HUES6 (cell line): Measurements from ENCODE around the gene CAPG.

Experiments
- H3K27ac ChIP-seq: 2 replicates; pipeline ENCODE4 v1.7.0; 2013; ENCODE audit warnings: low read depth, mild to moderate bottlenecking, low read length, inconsistent platforms
- H3K27me3 ChIP-seq: 2 replicates; pipeline ENCODE4 v1.6.1; 2013; ENCODE audit warnings: low read length; ENCODE audit not compliant: control insufficient read depth, insufficient read depth
- H3K36me3 ChIP-seq: 2 replicates; pipeline ENCODE4 v1.6.1; 2013; ENCODE audit warnings: low read length; ENCODE audit not compliant: control insufficient read depth, insufficient read depth
- H3K4me1 ChIP-seq: 2 replicates; pipeline ENCODE4 v1.6.1; 2013; ENCODE audit warnings: low read length; ENCODE audit not compliant: control insufficient read depth, insufficient read depth
- H3K4me3 ChIP-seq: 2 replicates; pipeline ENCODE4 v1.5.1; 2013; ENCODE audit warnings: low read depth, low read length
- H3K9ac ChIP-seq: one replicate; pipeline ENCODE4 v1.6.1; 2013; ENCODE audit warnings: mild to moderate bottlenecking, low read length
- H3K9me3 ChIP-seq: 2 replicates; pipeline ENCODE4 v1.6.1; 2013; ENCODE audit warnings: low read depth, low read length; ENCODE audit not compliant: control insufficient read depth, insufficient read depth

The CAPG gene, protein sequence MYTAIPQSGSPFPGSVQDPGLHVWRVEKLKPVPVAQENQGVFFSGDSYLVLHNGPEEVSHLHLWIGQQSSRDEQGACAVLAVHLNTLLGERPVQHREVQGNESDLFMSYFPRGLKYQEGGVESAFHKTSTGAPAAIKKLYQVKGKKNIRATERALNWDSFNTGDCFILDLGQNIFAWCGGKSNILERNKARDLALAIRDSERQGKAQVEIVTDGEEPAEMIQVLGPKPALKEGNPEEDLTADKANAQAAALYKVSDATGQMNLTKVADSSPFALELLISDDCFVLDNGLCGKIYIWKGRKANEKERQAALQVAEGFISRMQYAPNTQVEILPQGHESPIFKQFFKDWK

DNA sequence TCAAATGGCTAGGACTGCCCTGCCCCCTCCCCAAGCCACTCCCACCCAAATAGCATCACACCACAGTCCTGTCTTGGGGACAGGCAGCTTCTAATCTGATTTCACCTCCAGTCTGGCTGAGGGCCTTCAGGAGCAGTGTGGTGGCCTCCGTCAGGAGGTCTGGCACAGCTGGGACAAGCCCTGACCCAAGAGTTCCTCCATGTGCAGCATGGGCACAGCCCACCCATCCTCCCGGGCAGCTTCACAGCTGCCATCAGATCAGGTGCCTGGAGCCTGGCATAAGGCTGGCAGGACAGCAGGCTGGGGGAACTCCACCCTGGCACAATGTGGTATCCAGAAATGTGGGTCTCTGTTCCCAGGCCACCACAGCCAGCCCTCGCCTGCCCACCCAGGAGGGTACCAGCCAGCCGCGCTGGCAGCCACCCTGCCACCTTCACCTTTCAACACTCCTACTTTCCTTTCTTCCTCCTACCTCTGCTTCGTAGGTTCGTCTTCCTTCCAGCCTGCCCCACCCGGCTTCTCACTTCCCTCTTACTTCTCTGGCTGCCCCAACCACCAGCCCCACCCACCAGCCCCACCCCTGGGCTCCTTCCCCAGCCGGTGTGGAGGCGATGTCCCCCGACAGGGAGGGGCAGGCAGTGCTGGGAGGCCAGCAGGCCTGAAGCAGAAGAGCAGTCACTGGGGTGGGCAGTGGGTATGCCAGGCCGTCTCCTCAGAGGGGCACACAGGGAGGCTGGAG, at the start of gene CAPG:
Gene CAPG (minus strand): TSS at position 522 of the 739 bp plus-strand sequence. CDS start 8,221 bp downstream, outside the sequence.
- Histone ChIP-seq H3K36me3 (no peaks in the 10 kb centered on the region), H3K27me3 (no peaks in the 10 kb centered on the region), H3K9ac (peak within 1 kb of the TSS; percentile 55), H3K4me3 (peak within 1 kb of the TSS; percentile 44), H3K27ac (peak within 1 kb of the TSS; percentile 6; the same call in 1 of the 2 replicates), H3K9me3 (no peaks in the 10 kb centered on the region), H3K4me1 (peaks cover 47% of the 10 kb centered on the region)

DNA sequence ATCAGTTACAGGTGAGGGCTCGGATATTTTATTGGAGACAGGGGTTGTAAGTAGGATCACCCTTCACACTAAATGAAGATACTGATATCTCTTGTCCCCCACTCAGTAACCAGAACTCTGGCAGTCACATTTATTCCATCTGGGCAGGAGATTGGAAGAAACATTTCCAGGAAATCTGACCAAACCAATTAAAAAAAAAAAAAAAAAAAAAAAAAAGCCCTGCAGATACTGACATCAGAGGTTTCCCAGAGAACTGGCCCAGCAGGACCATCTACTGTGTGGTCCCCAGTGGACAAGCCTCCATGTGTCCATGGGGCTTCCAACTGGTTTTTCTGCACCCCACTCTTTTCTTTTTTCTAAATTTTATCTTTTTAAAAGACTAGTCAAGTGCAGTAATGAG, 49.6 kb upstream of the CAPG start:
- Histone ChIP-seq H3K9ac (peak overlapping the region; percentile 56), H3K4me3 (no peak overlapping the region), H3K27me3 (no peaks in the 10 kb centered on the region), H3K27ac (peak overlapping the region; percentile 51; the same call in 1 of the 2 replicates), H3K9me3 (no peaks in the 10 kb centered on the region), H3K36me3 (no peaks in the 10 kb centered on the region), H3K4me1 (peaks cover 45% of the 10 kb centered on the region)

DNA sequence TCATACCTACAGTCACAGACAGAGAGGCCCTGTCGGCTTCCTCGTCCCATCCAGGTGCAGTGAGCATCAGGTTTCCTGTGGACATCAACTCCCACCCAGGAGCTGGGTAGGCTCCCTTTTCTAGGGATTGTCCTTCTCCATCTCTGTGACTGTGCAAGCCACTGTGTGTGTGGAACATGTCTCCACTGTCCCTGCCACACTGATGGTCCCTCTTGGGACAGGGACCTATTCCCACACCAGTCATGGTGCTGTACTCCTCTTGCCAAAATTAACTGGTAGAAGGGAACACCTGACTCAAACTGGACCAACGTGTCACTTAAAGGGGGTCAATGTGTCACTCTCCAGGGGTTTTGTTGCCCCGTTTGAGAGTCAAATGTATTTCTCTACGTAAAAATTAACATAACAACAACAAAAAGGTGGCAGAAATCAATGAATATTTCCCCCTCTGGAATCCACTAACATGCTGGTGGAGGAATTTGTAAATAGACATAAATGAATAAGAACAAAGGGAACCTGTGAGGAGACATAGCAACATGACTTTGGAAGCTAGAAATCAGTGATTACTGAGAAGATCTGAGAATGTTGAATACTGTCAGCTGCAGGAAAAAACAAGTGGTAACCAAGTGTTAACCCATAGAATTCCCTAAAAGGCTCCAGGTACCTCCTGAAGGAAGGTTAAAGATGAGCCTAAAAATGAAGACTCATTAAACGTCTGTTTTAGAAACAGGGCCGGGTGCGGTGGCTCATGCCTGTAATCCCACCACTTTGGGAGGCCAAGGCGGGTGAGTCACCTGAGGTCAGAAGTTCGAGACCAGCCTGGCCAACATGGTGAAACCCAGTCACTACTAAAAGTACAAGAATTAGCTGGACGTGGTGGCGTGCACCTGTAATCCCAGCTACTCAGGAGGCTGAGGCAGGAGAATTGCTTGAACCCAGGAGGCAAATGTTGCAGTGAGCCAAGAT, 48.7 kb upstream of the CAPG start:
- Histone ChIP-seq H3K4me3 (0 out of 2 replicates have a peak overlapping the region, but pooled peaks have one; percentile 1), H3K4me1 (peaks cover 45% of the 10 kb centered on the region), H3K36me3 (no peaks in the 10 kb centered on the region), H3K9ac (peak overlapping the region; percentile 58), H3K27ac (peak overlapping the region; percentile 51), H3K27me3 (no peaks in the 10 kb centered on the region), H3K9me3 (no peaks in the 10 kb centered on the region)

DNA sequence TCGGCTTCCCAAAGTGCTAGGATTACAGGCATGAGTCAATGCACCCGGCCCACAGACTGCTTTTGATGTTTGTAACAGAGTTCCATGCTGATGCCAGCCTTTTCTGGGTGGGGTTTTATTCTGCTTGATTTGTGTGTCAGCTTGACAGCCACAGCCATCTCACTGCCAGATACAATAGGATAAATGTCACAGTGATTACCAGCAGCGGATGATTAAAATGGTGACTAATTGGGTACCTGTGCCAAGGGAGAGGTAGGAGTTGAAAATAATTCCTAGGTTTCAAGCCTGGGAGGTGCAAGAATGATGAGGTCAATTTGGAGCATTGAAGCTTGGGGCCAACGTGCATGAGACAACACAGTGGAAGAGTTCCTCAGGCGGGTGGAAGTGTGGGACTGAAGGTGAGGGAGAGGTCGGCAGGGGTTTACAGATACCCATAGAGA, 47.7 kb upstream of the CAPG start:
- Histone ChIP-seq H3K9me3 (no peaks in the 10 kb centered on the region), H3K27ac (peak overlapping the region; percentile 16; the same call in 1 of the 2 replicates), H3K36me3 (no peaks in the 10 kb centered on the region), H3K9ac (no peak overlapping the region), H3K4me3 (no peak overlapping the region), H3K4me1 (peaks cover 45% of the 10 kb centered on the region), H3K27me3 (no peaks in the 10 kb centered on the region)

DNA sequence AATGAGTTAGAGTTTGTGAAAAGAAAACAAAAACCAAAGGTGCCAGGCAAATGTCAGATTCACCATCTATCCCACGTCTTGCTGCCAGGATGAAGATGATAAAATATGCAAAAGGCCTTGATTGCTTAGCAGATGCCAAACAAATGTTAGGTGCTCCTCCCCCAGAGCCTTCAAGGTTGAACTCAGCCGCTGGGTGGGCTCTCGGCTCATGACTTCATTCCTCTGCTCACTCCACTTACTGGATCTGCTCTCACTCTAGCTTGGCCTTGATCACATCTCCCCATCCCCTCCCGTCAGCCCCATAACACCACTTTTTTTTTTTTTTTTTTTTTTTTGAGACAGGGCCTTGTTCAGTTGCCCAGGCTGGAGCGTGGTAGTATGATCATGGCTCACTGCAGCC, 46.9 kb upstream of the CAPG start:
- Histone ChIP-seq H3K36me3 (no peaks in the 10 kb centered on the region), H3K4me3 (no peak overlapping the region), H3K27me3 (no peaks in the 10 kb centered on the region), H3K9ac (no peak overlapping the region), H3K27ac (no peak overlapping the region), H3K9me3 (no peaks in the 10 kb centered on the region), H3K4me1 (peaks cover 45% of the 10 kb centered on the region)

DNA sequence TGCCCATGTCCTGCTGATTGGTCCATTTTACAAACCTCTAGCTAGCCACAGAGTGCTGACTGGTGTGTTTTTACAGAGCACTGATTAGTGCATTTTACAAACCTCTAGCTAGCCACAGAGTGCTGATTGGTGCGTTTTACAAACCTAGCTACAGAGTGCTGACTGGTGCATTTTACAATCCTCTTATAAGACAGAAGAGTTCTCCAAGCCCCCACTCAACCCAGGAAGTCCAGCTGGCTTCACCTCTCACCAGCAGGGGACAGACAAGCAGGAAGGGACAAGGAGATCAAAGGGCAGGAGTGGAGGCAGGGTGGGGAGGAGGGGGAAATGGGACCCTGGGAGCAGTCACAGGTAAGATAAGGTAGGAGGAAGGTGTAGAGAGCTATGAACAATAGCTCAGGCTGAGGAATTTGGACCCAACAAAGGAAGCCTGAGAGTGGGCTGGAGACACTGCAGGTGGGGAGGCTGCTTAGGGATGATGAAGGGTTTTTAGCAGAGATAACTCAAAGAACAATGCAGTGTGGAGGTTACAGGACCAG, 45.5 kb upstream of the CAPG start:
- Histone ChIP-seq H3K4me1 (peaks cover 45% of the 10 kb centered on the region), H3K27ac (no peak overlapping the region), H3K36me3 (no peaks in the 10 kb centered on the region), H3K4me3 (no peak overlapping the region; the same call in 1 of the 2 replicates), H3K9me3 (no peaks in the 10 kb centered on the region), H3K27me3 (no peaks in the 10 kb centered on the region), H3K9ac (peak overlapping the region; percentile 30)

DNA sequence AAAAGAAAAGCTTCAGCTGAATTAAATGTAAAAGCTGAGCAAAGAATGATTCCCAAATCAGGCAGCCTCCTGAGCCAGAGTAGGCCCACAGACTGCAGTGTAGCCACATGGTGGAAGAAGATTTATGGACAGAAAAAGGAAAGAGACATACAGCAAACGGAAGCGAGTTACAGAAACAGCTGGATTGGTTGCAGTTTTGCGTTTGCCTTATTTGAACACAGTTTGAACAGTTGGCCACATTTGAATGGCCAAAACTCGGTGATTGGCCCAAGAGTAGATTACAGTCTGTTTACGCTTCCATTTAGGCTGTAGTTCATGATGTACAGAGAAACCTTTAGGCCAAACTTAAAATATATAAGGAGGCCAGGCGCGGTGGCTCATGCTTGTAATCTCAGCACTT, 43.4 kb upstream of the CAPG start:
- Histone ChIP-seq H3K36me3 (no peaks in the 10 kb centered on the region), H3K4me3 (no peak overlapping the region), H3K27me3 (no peaks in the 10 kb centered on the region), H3K4me1 (peaks cover 29% of the 10 kb centered on the region), H3K9me3 (no peaks in the 10 kb centered on the region), H3K27ac (no peak overlapping the region), H3K9ac (no peak overlapping the region)

DNA sequence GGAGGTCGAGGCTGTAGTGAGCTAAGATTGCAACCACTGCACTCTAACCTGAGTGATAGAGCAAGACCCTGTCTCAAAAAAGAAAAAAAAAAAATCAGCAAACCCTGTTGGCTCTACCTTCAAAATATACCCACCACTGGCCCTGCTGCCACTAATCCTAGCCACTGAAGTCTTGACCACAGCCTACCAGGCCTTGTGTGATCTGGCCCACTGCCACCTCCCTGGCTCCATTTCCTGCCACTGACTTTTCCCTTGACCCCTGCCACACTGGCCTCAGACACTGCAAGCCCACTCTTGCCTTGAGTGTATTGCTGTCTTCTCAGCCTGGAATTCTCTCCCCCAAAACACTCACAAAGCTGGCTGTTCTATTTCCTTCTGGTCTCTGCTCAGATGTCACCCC, 42.1 kb upstream of the CAPG start:
- no peaks in the 10 kb centered on the region for H3K9me3 ChIP-seq
- no peaks in the 10 kb centered on the region for H3K36me3 ChIP-seq
- no peak overlapping the region for H3K4me3 ChIP-seq
- no peaks in the 10 kb centered on the region for H3K27me3 ChIP-seq
- H3K27ac ChIP-seq = no peak overlapping the region
- peaks cover 17% of the 10 kb centered on the region for H3K4me1 ChIP-seq
- H3K9ac ChIP-seq = no peak overlapping the region

DNA sequence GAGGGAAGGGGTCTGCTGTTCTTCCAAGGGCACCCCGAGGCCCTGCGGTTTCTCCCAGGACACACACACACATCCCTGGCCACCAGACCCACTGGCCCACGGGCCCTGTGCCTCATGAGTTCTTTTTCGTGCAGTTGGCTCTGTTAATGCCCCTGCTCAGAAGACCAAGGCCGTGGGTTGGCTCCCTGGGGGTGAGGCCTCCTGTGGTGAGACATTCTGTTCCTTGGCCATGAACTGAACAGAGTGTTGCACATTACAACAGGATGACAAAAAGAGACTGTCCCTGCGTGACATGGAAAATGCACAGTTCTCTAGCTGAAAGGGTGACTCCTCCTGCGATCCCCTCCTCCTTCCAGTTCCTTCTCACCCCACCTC, 39.0 kb upstream of the CAPG start:
- Histone ChIP-seq H3K4me1 (no peaks in the 10 kb centered on the region; the same call in none of the 2 replicates), H3K9ac (no peak overlapping the region), H3K4me3 (no peak overlapping the region), H3K27me3 (no peaks in the 10 kb centered on the region), H3K9me3 (no peaks in the 10 kb centered on the region), H3K27ac (no peak overlapping the region), H3K36me3 (no peaks in the 10 kb centered on the region)

DNA sequence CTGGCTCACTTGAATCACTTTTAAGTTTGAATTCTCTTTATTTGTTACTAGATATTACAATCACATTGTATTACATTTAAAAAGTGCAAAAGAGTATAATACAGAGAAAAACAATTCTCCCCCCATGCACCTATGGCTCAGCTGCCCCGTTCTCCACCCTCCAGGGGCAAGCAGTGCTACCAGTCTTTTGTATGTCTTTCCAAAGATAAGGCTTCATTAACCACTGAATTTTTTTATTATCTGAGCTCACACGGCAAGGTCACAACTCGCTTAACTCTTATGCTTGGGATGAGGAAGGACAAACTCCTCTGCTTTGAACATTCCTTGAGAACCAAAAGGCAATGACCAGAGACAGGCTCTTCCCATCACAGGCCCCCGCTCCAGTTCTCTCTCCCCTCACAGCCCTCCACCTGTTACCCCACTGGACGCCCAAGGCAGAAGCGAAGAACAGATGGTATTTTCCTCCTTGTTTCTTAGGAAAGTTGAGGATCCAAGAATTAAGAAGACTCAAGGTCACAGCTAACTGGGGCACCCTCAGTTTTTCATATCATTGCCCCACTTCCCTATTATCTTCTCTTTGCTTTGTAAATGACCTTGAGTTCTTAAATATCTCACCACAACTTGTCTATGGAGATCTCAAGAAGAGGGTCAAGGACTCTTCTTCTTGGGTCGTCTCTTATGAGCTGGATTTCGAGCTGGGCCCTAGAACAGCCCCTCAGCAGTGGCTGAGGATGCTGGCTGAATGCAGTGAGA, 38.5 kb upstream of the CAPG start:
- H3K36me3 ChIP-seq = no peaks in the 10 kb centered on the region
- no peak overlapping the region for H3K27ac ChIP-seq
- H3K27me3 ChIP-seq = no peaks in the 10 kb centered on the region
- H3K4me1 ChIP-seq = no peaks in the 10 kb centered on the region; the same call in none of the 2 replicates
- H3K9ac ChIP-seq = no peak overlapping the region
- no peak overlapping the region for H3K4me3 ChIP-seq
- H3K9me3 ChIP-seq = no peaks in the 10 kb centered on the region
